Measurements from ENCODE around the gene FOXO3.

FOXO3 gene

GRCh38 chr6:108716801-108717791 lies 156.4 kb downstream of the FOXO3 start:
- no peak for DNase-seq

GRCh38 chr6:108719477-108719876 lies 158.8 kb downstream of the FOXO3 start:
- DNase-seq, result no peak

GRCh38 chr6:108720827-108721226 lies 160.1 kb downstream of the FOXO3 start:
- DNase-seq, result no peak

GRCh38 chr6:108721286-108721685 lies 160.6 kb downstream of the FOXO3 start:
- DNase-seq, result no peak

GRCh38 chr6:108723594-108723993 lies 162.9 kb downstream of the FOXO3 start:
- DNase-seq, result no peak

GRCh38 chr6:108726726-108727339 lies 166.1 kb downstream of the FOXO3 start:
- no peak for DNase-seq

GRCh38 chr6:108727966-108728730 lies 167.4 kb downstream of the FOXO3 start:
- DNase-seq, result no peak

GRCh38 chr6:108728826-108729225 lies 168.1 kb downstream of the FOXO3 start:
- no peak for DNase-seq

- DNase-seq, result no peak
These were observed 170.2 kb downstream of the FOXO3 start for GRCh38 chr6:108730635-108731515.

- DNase-seq, result no peak
These were observed 171.6 kb downstream of the FOXO3 start for GRCh38 chr6:108732091-108732870.

- DNase-seq, result no peak
These were observed 172.3 kb downstream of the FOXO3 start for GRCh38 chr6:108733051-108733450.

GRCh38 chr6:108733706-108734265 lies 173.1 kb downstream of the FOXO3 start:
- no peak for DNase-seq

Data from activated naive CD4-positive, alpha-beta T cell (primary cell).